NCI-H446 treated with DMSO at 0.1 percent for 48 hours (cell line): ENCODE data around the gene NTRK2.
"Not testable (repeated sequence)": the region's sequence is repeated elsewhere in the genome, so short reads cannot be mapped to it uniquely, and the experiment has no call there.

Experiments
- DNase-seq: peaks from one replicate; lab custom pipeline; 2025; lab: John Stamatoyannopoulos, UW

NTRK2 gene

GRCh38 chr9:84893419-84894128 lies 224.0 kb downstream of the NTRK2 start:
- DNase-seq: no peak

GRCh38 chr9:84894859-84895258 lies 225.3 kb downstream of the NTRK2 start:
- no peak for DNase-seq

- DNase-seq: no peak
Observed at GRCh38 chr9:84897362-84898094, 228.0 kb downstream of the NTRK2 start.

GRCh38 chr9:84898188-84898587 lies 228.7 kb downstream of the NTRK2 start:
- DNase-seq: no peak

- DNase-seq: not testable (repeated sequence)
Observed at GRCh38 chr9:84898618-84899017, 229.1 kb downstream of the NTRK2 start.

- DNase-seq: no peak
Observed at GRCh38 chr9:84899326-84899725, 229.8 kb downstream of the NTRK2 start.

- DNase-seq: no peak
Observed at GRCh38 chr9:84900421-84900820, 230.9 kb downstream of the NTRK2 start.

GRCh38 chr9:84903963-84904362 lies 234.4 kb downstream of the NTRK2 start:
- no peak for DNase-seq

GRCh38 chr9:84916769-84917168 lies 247.2 kb downstream of the NTRK2 start:
- DNase-seq: no peak

- DNase-seq: no peak
Observed at GRCh38 chr9:84917366-84918070, 248.0 kb downstream of the NTRK2 start.

GRCh38 chr9:84919440-84919839 lies 249.9 kb downstream of the NTRK2 start:
- no peak for DNase-seq

- DNase-seq: no peak
Observed at GRCh38 chr9:84921175-84921574, 251.6 kb downstream of the NTRK2 start.

GRCh38 chr9:84922051-84922450 lies 252.5 kb downstream of the NTRK2 start:
- DNase-seq: no peak

GRCh38 chr9:84924266-84924665 lies 254.7 kb downstream of the NTRK2 start:
- no peak for DNase-seq

- DNase-seq: no peak
Observed at GRCh38 chr9:84925225-84925872, 255.8 kb downstream of the NTRK2 start.

- DNase-seq: no peak
Observed at GRCh38 chr9:84926793-84927192, 257.3 kb downstream of the NTRK2 start.

GRCh38 chr9:84928419-84928818 lies 258.9 kb downstream of the NTRK2 start:
- no peak for DNase-seq

GRCh38 chr9:84929068-84929467 lies 259.5 kb downstream of the NTRK2 start:
- no peak for DNase-seq

- DNase-seq: no peak
Observed at GRCh38 chr9:84932915-84933527, 263.5 kb downstream of the NTRK2 start.

- DNase-seq: no peak
Observed at GRCh38 chr9:84935528-84936117, 266.1 kb downstream of the NTRK2 start.

- no peak for DNase-seq
Observed at GRCh38 chr9:84937180-84937579, 267.7 kb downstream of the NTRK2 start.

GRCh38 chr9:84937581-84937980 lies 268.1 kb downstream of the NTRK2 start:
- DNase-seq: no peak
